GM18498 (cell line): Measurements from ENCODE around the gene BTBD6.

Experiments
- ATAC-seq: cut with Tn5 transposase; IDR thresholded peaks from one replicate; pipeline ENCODE4 v1.9.1; 2021; ENCODE audit warnings: mild to moderate bottlenecking, moderate library complexity; ENCODE audit not compliant: unreplicated experiment

Gene BTBD6

DNA sequence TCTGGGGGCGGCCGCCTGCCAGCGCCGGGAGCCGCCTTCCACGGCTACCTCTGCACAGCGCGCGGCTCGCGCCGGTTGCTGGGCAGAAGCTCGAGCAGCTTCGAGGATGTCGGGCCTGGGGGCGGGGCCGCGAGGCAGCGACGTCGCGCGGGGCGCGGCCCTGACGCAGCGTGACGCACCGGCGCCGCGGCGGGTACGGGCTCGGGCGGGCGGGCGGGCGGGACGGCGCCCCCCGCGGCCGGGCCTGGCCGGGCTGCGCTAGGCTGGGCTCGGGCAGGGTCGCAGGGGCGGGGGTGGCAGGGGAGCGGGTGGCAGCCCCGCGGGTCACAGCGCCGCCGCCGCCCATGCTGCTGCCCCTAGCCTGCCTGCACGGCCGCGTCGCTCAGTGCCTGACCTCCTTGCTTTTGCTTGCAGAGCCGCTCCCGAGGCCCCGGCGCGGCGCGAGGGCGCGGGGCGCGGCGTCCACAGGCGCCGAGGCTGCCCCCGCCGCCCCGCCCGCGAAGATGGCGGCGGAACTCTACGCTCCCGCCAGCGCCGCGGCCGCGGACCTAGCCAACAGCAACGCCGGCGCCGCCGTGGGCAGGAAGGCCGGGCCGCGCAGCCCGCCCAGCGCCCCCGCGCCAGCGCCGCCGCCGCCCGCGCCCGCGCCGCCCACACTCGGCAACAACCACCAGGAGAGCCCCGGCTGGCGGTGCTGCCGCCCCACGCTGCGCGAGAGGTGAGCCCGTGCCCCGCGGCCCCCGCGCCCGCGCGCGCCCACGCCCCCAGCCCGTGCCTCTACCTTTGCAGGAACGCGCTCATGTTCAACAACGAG, at the start of gene BTBD6:
TSS of gene BTBD6 (plus strand) at position 166 of the 814 bp plus-strand sequence. CDS start at position 345, 179 bp downstream.
- ATAC-seq, result peak; percentile 92

DNA sequence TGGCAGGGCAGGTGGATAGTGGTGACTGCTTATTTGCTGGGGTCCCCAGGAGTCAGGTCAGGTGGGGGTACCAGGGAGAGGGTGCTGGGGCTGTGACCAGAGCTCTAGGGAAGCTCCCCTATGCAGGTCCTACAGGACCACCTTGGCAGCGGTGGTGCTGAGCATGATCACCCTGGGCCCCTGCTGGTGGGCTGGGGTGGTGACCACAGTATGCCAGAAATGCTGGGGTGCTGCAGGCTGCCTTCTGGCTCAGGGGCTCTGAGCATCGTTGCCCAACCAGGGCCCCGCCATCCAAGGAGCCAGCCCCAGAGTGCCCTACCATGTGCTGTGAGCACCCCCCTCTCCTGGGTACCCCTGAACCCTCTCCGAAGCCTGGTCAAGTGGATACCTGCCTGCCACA, 49.7 kb upstream of the BTBD6 start:
- ATAC-seq, result no peak

DNA sequence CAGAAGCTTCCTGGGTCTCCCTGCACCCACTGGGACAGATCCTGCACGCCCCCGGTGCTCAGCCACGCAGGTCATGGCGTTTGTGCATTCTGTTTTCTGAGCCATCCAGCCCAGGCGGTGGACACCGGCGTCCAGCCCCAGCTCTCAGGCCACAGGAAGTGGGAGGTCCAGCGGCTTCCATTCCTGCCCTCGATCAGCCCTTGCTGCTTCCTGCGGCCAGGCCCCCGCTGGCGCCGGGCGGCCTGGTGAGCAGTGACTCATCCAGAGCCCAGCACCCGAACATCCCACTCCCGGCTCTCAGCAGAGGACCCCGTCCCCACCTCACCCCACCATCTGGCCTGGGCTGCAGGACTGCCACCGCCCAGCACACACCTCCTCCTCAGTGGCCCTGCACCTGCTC, 49.2 kb upstream of the BTBD6 start:
- ATAC-seq, result no peak

DNA sequence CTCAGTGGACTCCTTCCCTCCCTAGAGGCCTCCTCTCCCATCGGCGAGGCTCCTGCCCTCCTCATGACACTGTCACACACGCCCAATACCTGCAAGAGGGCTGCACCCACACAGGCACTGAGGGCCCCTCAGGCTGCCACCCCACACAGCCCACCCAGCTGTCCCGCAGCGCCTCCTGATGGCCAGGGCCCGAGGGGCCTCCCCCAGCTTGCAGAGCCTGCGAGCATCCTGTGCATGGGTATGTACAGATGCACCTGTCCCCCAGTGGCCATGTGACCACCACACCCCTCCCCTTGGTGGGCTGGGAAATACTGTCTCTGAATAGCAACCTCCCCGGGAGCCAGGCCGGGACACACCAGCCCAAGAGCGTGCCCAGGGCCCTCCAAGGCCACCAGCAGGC, 48.3 kb upstream of the BTBD6 start:
- ATAC-seq, result no peak

DNA sequence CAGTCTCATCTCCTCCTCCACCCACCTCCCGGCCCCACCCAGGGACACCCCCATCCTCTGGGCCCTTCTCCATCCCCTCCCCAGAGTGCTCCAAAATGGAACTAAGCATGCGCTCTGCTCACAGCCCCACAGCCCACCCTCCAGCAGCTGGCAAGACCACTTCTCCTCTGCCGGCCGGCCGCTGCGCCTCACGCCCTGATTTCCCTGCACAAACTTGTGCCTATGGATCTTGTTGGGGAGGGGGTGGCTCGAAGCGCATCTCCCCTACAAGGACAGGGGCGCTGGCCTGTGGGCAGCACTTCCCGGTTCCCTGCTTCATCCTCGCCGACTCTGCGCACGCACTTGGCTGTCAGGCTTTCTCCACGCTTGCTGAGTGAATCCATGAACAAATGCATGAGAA, 47.7 kb upstream of the BTBD6 start:
- ATAC-seq, result no peak

DNA sequence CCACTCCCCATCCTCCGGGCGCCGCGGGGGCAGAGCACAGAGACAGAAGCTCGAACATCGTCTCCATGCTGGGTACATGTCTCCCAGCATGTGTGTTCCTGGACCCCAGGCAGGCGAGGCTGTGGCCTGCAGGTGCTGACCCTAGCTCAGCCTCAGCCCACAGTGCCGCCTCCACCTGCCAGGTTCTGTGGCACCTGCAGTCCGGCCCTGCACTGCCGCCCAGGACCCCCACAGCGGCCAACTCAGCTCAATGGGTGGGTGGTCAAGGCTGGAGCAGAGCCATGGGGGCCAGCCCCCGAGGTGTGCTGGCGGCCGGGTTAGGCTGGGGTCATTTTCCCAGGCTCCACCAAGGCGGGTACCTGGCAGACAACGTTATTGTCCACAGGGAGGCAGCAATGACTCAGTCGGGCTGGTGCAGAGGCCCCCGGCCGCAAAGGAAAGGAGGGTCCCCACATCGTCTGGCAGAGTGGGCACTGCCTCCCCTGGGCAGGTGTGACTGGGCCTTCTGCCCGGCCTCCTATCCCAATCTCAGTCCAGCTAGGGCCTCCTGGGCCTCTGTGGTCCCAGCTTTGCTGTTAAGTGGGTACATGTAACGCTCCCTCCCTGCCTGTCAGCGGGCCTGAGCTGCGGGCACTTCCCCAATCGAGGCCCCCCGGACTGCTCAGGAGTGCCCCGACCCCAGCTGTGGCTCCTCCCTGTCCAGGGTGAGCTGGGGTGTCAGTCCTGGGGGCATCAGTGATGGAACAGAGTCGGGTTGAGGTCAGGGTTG, 47.0 kb upstream of the BTBD6 start:
- no peak for ATAC-seq

DNA sequence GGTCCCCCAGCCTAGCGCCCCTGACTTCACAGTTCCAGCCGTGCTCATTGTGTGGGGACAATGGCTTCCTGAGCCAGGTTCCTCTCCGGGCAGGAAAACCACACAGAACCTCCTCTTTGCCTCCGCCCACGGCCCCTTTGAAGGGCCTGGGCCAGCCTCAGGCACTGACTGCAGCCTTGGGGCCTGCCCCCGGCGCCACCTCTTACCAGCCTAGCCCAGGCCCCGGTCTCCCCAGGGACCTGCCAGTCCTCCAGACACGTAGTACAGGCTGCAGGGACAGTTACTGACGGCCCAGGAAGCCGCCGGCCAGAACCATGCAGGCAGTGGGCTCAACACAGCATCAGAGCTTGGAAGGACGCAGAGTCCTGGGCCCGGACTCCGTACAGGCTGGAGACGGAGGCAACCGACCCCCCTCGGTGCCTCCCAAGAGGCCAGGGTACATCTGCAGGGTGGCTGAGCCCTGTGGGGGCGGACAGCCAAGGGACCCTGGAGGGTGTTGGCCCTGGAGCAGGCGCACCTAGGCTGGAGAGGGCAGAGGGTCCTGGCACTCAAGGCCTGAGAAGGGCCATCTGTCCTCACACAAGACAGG, 46.3 kb upstream of the BTBD6 start:
- no peak for ATAC-seq

DNA sequence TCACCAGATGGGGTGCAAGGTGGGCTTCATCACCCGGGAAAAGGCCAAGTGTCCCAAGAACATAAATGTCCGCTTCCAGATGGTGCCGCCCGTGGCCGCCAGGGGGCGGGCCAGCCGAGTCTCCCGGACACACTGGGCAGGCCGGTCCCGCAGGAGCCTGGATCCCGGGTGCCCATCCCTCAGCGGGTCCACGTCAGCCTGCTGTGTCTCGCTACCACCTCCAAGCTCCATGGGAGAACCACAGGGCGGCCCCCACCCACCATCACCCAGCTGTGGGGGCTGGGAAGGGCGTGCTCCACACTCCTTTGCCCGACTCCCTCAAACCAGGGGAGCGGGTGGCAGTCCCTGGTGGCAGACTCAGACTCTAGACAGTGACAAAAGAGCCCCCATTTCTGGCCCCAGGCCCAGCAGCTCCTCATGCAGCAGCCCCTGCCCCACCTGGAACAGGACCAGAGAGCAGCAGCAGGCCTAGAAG, 45.2 kb upstream of the BTBD6 start:
- no peak for ATAC-seq

DNA sequence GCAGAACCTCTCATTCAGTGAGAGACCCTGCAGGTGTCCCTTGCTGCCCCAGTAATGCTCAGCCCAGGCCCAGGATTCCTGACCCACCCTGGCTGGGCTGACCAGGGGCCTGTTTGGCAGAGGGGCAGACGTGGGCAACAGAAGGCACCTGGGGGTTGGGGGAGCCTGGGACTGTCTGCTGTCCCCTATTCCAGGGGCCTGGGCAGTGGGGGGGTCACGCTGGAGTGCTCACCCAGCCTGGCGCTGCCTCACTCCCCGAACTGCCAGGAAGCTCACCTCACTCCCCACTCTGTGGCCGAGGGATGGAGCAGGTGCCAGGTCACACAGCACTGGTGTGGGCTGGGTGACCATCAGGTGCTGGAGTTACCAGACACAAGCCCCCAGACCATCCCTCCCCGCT, 44.6 kb upstream of the BTBD6 start:
- ATAC-seq, result no peak

DNA sequence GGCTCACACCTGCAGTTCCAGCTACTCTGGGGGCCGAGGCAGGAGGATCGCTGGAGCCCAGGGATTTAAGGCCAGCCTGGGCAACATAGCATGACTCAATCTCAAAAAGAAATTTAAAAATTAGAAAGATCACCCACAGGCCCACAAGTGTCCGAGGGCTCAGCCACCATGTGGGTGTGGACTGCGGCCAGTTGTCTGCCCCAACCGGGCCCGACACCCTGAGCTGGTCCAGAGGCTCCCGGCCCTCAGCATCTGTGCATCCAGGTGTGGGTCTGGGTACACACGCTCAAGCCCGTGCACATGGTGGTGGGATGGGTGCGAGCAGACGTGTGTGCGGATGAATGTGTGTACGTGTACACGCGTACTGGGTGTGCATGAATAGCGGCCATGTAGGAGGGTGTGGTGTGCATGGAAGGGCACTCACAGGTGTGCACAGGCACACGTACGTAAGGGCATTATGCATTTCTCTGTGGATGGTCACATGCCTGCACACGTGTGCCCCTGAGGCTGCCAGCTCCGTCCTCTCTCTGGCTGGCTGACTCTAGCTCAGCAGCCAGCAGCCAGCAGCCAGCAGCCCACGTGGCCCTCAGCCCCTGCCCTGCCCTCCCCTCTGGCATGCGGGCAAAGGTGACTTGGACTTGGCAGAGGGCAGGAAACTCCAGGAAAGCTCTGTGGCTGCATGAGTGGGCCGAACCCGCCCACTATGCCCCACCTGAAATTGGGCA, 44.0 kb upstream of the BTBD6 start:
- ATAC-seq, result no peak

DNA sequence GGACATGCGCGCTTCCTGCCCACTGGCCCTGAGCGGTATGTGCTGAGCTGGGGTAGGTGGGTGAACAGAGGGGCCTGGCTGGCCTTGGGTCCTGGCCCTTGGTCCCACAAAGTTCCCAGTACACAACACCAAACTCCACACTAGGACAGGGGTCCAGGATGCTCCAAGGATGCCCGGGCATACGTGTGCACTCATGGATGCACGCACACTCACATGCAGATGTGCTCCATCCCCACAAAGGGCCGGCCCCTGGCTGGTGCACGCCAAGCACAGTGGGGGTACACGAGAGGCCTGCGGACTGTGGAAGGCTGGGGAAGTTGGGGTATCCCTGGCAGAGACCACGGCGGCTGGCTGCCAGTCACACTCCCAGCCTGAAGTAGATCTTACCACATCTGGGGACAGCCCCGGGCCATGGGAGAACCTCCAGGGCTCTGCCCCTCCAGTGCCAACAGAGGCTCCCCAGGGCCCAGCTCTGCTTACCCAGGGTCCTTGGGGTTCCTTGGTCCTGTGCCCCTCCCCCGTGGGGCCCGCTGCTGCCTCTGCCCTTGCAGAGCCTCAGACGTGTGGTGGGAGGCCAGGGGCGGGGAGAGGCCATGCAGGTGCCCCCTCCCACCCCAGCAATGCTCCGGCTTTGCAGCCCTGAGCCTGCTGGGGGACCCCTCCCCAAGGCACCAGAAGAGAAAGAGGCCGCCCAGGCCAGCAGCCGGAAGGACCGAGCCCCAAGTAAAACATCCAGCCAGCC, 43.2 kb upstream of the BTBD6 start:
- no peak for ATAC-seq

DNA sequence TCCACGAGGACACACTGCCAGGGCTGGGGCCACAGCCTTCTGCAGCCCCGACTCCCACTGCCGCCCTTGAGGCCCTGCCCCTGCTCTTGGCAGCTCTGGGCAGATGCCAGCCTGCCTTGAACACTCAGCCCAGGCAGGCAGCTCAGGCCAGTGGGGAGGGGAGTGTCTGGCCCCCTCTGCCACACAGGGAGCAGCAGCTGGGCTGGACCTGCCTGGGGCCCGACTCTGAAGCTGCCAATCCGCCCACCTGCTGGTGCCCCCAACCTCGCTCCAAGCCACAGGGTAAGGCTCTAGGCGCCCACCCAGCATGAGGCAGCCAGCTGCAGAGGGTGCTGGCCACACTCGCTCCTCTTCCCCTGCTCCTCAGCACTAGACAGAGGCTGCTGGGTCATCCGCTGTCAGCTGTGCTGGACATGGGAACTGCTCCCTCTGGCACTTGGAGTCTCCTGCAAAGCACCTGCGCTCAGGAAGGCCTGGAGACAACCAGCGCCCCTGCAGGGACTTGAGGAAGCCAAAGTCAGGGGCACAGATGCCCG, 42.6 kb upstream of the BTBD6 start:
- no peak for ATAC-seq

DNA sequence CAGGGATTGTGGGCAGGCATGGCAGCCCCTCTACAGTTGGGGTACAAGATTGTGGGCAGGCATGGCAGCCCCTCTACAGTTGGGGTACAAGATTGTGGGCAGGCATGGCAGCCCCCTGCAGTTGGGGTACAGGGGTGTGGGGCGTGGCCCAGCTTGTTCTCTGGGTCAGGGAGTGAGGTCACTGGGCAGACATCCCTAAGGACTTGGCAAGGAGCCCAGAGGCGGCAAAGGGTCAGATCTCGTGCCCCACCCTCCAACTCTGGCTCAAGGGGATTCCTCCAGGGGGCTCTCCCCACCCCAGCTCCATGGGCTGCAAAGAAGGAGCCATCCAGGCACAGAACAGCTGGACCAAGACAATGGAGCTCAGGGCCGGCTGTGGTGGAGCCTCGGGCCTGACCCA, 41.5 kb upstream of the BTBD6 start:
- ATAC-seq, result no peak

DNA sequence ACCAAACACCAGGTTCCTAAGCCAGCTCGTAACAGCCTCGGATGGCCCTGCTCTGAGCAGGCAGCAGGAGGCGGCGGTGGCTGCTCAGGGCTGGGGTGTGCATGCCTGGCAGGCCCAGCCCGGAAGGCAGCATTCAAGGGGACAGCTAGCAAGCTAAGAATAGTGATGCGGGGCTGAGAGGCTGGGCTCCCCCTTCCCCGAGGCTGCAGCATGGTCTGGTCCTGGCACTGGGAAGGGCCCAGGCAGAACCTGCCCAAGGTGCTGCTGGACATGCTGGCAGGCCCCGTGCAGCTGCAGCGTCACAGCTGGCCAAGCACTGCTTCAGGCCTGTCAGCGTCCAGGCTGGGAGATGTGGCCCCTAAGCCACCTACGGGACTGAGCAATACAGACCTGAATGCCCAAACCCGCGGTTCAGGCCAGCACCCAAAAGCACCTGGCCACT, 40.9 kb upstream of the BTBD6 start:
- ATAC-seq, result no peak

DNA sequence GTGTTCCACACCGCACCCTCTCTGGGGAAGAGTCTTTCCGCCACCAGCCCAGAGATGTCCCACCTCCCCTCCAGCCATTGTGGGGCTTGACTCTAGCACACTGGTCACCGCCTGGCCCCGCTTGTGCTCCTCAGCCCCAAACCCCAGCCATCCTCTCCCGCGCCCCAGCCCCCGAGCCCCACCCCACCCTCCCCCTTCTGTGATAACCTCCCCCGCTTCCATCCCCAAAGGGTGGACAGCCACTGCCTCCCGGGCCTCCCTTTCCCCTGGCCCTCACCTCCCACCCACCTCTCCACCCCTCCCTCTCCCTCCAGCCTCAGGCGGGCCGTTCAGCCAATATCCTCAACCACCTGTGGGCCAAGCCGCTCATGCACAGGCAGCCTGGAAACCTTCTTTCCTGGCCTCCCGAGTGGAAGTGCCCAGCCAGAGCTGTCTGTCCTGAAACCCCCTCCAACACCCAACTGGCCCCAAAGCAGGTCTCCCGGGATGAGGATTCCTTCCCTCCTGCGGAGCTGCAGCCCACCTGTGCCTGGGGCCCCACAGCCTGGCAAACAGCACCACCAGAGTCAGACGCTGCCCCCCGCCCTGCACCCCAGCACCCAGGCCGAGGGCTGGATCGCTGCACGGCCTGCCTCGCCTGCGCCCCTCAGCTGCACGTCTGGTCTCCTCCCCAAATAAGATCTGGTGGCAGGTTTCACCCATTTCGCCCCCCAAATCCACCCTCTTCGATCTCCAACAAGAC, 40.2 kb upstream of the BTBD6 start:
- no peak for ATAC-seq

DNA sequence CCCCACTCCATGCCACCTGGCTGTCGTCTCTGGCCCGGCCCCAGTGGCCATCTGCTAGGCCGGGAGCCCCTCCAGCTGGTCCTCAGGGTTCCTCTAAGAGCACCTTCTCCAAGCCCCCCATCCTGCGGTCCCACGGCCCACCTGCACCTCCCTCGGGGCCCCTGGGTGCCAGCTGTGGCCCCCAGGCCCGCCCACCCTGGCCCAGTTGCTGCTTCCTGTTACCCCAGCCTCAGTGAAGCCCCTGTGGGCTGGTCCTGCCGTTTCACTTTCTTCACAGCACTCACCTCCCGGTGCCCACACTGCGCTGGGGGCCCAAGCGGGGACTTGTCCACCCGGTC, 39.6 kb upstream of the BTBD6 start:
- no peak for ATAC-seq

DNA sequence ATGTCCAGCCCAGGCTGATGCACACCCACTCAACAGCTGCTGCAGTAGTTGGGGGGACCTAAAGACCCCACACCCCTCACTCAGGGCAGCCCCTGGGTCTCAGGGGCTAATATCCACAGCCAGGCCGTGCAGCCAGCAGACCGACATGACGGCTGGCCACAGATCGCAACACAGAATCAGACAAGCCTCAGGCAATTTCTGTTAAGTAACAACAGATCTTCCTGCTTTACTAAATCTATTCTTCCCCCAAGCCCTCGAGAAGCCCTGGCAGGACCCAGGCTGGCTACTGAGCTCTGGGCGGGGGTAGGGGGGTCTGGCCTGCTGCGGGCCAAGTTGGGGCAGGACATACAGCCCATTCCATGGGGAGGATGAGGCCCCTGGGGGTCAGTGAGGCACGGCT, 39.2 kb upstream of the BTBD6 start:
- ATAC-seq, result no peak

DNA sequence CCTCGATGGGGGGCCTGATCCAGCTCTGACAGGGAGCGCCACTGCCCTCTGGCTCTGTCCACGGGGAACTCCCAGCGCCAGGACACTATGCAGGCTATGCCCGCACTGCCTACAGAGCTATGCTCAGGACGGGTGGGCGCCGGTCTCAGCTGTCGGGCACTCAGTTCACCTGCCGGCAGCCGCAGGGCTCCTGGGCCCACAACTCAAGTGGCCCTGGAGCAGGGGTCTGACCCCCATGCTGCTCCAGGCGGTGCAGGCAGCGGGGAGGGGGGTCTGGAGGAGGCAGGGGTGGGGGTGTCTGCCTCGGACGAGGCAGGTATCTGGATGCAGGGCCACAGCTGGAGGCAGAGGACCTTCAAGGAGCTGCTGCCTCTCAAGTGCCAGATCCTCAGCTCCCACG, 38.7 kb upstream of the BTBD6 start:
- no peak for ATAC-seq

DNA sequence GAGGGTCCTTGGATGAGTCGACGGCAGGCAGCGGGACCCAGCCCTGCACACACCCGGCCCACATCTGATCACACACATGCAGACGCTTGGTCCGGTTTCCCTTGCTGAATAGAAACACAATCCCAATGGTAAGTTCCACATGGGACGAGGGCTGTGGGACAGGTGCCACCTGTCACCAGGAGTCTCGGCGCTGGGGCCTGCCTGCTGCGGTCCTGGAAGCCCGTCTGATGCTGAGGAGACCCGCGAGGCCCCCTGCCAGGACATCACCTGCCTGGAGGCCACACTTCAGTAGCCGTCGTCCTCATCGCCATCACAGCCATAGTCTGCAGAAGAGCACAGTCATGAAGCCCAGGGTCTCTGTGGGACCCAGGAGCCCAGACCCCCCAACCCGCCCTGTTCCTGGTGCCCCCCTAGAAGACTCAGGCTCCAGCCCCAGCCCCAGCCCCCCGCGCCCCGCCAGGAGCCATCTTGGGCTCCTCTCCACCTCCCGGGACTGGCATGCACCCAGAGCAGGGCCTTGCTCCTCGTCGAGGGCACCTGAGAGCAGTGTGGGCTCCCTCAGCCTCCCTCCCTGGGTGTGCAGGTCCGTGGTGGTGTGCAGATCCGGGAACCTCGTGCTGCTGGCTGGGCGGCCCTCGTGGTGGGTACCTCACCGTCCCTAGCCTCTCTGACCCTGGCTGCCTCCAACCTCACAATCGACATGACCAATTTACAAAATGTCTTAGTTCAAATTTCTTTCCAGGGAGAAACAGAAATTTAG, 37.9 kb upstream of the BTBD6 start:
- ATAC-seq, result no peak
